Activated CD8-positive, alpha-beta memory T cell treated with anti-CD3 and anti-CD28 coated beads for 1 hour (primary cell): ENCODE measurements around the gene PPHLN1.
A peak's percentile ranks its signal among the peaks of the same experiment; 100 is the strongest.

Source experiments
- DNase-seq, 2 donors: peaks; one replicate each; pipeline ENCODE4 v3.0.0-alpha.2; 2020; ENCODE audit warnings: low read depth in 1 of 2; ENCODE audit errors: extremely low read depth in 1 of 2

Gene PPHLN1

GRCh38 chr12:42325653-42326474 is at the start of gene PPHLN1, which contains the start of gene ZCRB1:
TSS of gene PPHLN1 (plus strand) at chr12:42326167. CDS start at chr12:42335903, 9,736 bp downstream.
TSS of gene ZCRB1 (minus strand) at chr12:42326094. CDS start at chr12:42324102, 1,992 bp downstream.
- peak; percentile 34 to 68 for DNase-seq

DNA sequence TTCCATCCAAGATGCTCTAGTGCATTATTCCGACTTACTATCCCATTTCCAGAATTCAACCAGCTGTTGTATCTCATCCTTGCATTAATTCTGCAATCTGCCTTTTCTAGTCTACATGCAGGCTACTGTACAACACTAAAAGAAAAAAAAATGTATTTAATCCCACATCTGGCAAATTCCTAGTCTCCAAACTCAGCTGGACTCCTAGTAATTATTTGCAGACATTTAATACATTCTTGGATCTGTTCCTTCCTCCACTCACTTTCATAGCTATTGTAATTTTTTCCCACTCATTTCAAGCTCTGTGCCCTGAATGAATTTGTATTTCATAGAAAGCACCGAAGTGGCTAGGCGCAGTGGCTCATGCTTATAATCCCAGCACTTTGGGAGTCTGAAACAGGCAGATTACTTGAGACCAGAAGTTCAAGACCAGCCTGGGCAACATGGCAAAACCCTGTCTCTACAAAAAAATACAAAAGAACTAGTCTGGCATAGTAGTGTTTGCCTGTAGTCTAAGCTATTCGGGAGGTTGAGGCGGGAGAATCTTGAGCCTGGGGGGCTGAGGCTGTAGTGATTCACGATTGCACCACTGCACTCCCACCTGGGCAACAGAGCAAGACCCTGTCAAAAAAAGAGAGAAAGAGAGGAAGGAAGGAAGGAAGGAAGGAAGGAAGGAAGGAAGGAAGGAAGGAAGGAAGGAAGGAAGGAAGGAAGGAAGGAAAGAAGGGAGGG is 48.4 kb upstream of the PPHLN1 start:
- no peak for DNase-seq

DNA sequence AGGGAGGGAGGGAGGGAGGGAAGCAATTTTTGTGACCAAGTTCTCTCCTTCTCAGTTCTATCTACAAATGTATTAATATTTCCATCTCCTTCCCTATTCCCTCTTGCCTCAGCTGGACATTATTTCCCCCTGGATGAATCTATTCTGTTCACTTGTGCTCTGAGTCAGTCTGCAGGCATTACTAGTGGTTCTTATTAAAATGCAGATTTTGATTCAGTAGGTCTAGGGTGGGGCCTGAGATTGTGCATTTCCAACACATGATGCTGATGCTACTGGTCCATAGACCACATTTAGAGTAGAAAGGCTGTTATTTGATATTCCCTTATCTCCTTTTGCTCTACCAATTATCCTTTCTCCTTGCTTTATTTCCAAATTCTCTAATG is 47.8 kb upstream of the PPHLN1 start:
- no peak for DNase-seq

GRCh38 chr12:42281278-42281677 is 44.7 kb upstream of the PPHLN1 start:
- no peak for DNase-seq

- no peak for DNase-seq
Observed at GRCh38 chr12:42281844-42282243, 44.1 kb upstream of the PPHLN1 start.

GRCh38 chr12:42282294-42282693 is 43.7 kb upstream of the PPHLN1 start:
- DNase-seq, result no peak

DNA sequence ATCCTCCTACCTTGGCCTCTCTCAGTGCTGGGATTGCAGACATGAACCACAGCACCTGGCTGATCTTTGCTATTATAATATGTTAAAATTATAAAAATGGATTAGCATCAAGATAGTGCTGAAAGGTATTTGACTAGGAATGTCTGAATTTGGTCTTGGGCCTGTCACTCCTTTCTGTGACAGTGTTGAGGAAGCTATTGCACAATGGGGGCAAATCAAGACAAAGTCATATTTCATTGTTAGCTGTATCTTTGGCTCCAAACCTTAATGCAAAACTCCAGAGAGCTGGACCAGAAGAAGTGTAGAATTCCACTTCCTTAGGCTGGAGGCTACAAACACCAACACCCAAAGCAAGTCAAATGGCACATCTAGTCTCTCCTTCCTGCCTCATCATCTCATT is 42.2 kb upstream of the PPHLN1 start:
- DNase-seq, result no peak

DNA sequence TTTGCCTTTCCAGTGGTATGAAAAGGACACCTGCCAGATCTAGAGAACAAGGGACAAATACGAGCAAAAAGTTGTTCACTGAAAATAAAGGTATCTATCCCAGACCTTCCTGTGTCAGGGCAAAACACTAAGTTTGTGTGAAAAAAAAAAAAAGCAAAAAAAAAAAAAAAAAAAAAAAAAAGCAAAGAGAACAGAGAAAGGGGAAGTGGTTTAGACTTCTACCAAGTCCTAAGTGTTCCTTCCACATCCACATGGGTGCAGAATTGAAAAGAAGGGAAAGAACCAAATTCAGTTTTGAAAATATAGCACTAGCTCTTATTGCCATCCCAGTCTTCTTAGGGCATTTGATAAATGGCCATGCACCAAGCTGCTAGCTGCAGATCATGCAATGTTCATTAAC is 41.8 kb upstream of the PPHLN1 start:
- DNase-seq, result no peak

- no peak for DNase-seq
Observed at GRCh38 chr12:42284876-42285275, 41.1 kb upstream of the PPHLN1 start.

DNA sequence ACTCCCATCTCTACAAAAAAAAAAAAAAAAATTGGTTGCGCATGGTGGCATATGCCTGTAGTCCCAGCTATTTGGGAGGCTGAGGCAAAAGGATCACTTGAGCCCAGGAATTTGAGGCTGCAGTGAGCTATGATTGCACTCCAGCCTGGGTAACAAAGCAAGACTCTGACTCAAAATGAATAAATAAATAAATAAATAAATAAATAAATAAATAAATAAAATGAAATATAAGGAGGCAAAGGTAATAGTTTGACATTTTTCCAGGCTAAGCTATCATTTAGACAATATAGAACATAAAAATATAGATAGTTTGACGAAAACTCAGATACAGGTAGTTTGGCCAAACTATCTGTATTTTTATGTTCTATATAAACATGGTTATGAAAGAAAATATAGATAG is 40.5 kb upstream of the PPHLN1 start:
- no peak for DNase-seq

GRCh38 chr12:42286741-42287140 is 39.2 kb upstream of the PPHLN1 start:
- DNase-seq, result no peak

GRCh38 chr12:42288544-42288943 is 37.4 kb upstream of the PPHLN1 start:
- DNase-seq, result no peak

GRCh38 chr12:42291680-42292079 is 34.3 kb upstream of the PPHLN1 start:
- DNase-seq, result no peak

DNA sequence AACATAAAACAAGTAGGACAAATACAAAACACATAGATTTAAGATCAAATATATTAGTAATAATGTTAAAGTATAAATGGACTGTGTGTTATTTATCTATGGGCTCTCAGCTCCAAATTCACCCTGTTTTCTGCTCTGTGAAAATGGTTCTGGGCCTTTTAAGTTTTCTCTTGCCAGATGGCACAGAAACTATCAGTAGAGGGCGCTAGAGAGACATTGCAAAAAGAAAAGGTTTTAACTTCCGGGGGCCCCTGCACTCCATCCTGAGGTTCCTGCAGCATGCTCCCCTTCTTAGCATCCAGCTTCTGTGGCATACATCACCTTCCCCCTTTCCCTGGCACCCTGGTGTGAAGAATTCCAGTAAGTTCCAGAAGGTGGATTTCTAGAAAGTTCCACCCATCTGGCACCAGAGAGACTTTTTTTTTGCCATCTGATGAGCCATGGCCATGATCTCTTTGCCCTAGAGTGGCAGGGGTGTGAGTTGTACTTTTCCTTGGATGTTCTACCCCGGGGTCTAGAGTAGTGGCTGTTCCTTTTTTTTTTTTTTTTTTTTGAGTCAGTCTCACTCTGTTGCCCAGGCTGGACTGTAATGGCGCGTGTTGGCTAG is 29.4 kb upstream of the PPHLN1 start:
- no peak for DNase-seq

DNA sequence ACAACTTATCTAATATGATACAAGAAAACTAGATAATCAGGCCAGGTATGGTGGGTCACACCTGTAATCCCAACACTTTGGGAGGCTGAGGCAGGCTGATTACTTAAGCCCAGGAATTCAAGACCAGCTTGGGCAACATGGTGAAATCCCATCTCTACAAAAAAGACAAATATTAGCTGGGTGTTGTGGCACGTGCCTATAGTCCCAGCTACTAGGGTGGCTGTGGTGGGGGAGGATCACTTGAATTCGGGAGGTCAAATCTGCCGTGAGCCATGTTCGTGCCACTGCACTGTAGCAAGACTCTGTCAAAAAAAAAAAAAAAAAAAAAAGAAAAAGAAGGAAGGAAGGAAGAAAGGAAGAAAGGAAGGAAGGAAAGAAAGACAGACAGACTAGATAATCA is 27.1 kb upstream of the PPHLN1 start:
- no peak for DNase-seq

GRCh38 chr12:42299392-42300308 is 26.3 kb upstream of the PPHLN1 start:
- DNase-seq, result peak; percentile 2 to 9

DNA sequence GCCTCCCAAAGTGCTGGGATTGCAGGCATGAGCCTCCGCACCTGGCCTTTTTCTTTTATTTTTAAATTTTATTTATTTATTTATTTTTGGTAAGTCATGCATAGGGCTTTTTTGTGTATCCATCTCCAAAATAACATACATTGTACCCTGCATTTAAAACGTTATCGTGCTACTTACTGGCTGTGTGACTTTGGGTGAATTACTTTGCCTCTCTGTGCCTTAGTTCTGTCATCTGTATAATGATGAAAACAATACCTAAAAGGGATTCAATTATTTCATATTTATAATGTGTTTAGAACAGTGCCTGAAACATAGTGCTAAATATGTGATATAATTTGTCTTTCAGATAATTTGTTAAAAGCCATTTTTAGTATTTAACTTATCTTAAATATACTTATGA is 19.7 kb upstream of the PPHLN1 start:
- DNase-seq, result no peak

GRCh38 chr12:42308390-42308789 is 17.6 kb upstream of the PPHLN1 start:
- DNase-seq, result no peak

DNA sequence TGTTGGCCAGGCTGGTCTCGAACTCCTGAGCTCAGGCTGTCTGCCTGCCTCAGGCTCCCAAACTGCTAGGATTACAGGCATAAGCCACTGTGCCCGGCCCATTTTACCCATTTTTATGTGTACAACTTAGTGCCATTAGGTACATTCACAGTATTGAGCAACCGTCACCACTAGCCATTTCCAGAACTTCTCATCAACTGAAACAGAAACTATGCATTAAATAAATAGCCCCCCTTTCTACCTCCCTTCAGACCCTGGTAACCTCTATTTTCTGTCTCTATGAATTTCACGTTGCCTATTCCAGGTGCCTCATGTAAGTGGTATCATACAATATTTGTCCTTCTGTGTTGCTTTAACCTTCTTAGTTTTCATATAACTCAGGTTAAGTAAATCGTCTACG is 16.0 kb upstream of the PPHLN1 start:
- DNase-seq, result no peak

- DNase-seq, result no peak
Observed at GRCh38 chr12:42315108-42315507, 10.9 kb upstream of the PPHLN1 start.

- DNase-seq, result no peak
Observed at GRCh38 chr12:42320796-42321195, 5.2 kb upstream of the PPHLN1 start.
